ENCODE results near the gene AEBP1.

The AEBP1 gene

GRCh38 chr7:44075296-44076075, 28.7 kb upstream of the AEBP1 start:
- Histone ChIP-seq H3K27ac (peak overlapping the region in 1 of 2 donors; percentile 82), H3K4me3 (no peak overlapping the region), H3K36me3 (peaks cover 26 to 79% (median 58%) of the 10 kb centered on the region in 3 donors), H3K27me3 (no peaks in the 10 kb centered on the region), H3K4me1 (peaks cover 4 to 44% (median 38%) of the 10 kb centered on the region in 4 donors), H3K9me3 (no peaks in the 10 kb centered on the region)
- no peak for DNase-seq
- intact Hi-C loops (cut with DNase I; ENCODE audit: low total_unique reads) = loop anchor here (5.0 kb wide), 1 partner anchor 42 kb away; no protein-coding TSS in a partner anchor
- no peak for TF ChIP-seq CTCF (IDR thresholded peaks at IDR 0.05)

DNA sequence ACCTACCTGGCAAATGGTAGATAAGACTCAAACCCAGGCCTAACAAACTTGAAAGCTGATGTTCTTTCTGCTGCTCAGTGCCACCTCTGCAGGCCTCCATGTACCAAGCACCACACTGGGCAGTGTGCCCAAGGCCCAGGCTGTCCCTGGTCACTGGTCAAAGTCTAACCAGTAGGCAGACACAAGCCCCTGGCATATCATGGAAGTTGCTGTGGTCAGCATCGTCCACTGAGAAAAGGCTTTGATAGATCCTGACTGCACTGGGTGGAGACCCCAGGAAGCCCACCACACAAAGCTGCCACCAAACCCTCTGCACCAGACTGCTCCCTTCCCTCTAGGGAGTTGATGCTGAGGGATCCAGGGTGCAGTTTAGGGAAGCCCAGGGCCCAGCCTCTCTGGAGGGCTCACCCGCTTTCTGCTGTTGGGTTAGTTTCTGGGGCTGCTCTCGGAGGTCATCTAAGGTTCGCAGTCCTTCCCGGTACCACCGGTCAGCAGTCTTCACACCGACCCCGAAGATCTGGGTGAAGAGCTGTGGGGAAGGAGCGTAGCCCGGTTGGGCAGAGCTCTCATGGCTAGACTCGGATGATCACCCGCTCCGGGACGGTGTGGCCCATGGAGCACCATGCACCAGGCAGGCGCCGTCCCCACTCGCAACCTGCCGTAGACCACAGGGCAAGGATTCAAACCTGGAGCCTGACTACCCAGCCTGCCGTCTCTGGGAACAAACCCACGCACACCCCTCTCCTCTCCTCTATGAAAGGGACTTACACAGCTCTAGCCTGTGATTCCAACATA, 27.8 kb upstream of the AEBP1 start:
- H3K4me1 ChIP-seq = peaks cover 4 to 51% (median 46%) of the 10 kb centered on the region in 4 donors

GRCh38 chr7:44077061-44077460, 27.1 kb upstream of the AEBP1 start:
- no peak for DNase-seq
- Histone ChIP-seq H3K27ac (no peak overlapping the region), H3K4me1 (peaks cover 4 to 50% (median 47%) of the 10 kb centered on the region in 4 donors), H3K36me3 (peaks cover 26 to 84% (median 63%) of the 10 kb centered on the region in 3 donors), H3K9me3 (no peaks in the 10 kb centered on the region), H3K27me3 (no peaks in the 10 kb centered on the region), H3K4me3 (no peak overlapping the region)
- no peak for TF ChIP-seq CTCF (IDR thresholded peaks at IDR 0.05)
- intact Hi-C loops (cut with DNase I; ENCODE audit: low total_unique reads) = loop anchor here (5.0 kb wide), 1 partner anchor 40 kb away; no protein-coding TSS in a partner anchor

More for the DNA sequence above, 27.8 kb upstream of the AEBP1 start:
- no peaks in the 10 kb centered on the region for H3K27me3 ChIP-seq
- H3K36me3 ChIP-seq = peaks cover 26 to 84% (median 63%) of the 10 kb centered on the region in 3 donors
- no peak overlapping the region for H3K27ac ChIP-seq
- no peak for TF ChIP-seq CTCF (IDR thresholded peaks at IDR 0.05)
- no peaks in the 10 kb centered on the region for H3K9me3 ChIP-seq
- no peak overlapping the region for H3K4me3 ChIP-seq
- no peak for DNase-seq
- intact Hi-C loops (cut with DNase I; ENCODE audit: low total_unique reads) = loop anchor here (5.0 kb wide), 1 partner anchor 41 kb away; no protein-coding TSS in a partner anchor

GRCh38 chr7:44077681-44078091, 26.5 kb upstream of the AEBP1 start:
- intact Hi-C loops (cut with DNase I; ENCODE audit: low total_unique reads) = loop anchor here (5.0 kb wide), 1 partner anchor 40 kb away; no protein-coding TSS in a partner anchor
- H3K4me1 ChIP-seq = peaks cover 4 to 44% (median 41%) of the 10 kb centered on the region in 4 donors
- TF ChIP-seq CTCF (IDR thresholded peaks at IDR 0.05) = no peak
- H3K36me3 ChIP-seq = peaks cover 26 to 83% (median 63%) of the 10 kb centered on the region in 3 donors
- H3K9me3 ChIP-seq = no peaks in the 10 kb centered on the region
- H3K27ac ChIP-seq = peak overlapping the region in 1 of 2 donors; percentile 29
- H3K27me3 ChIP-seq = no peaks in the 10 kb centered on the region
- DNase-seq = no peak
- H3K4me3 ChIP-seq = no peak overlapping the region

DNA sequence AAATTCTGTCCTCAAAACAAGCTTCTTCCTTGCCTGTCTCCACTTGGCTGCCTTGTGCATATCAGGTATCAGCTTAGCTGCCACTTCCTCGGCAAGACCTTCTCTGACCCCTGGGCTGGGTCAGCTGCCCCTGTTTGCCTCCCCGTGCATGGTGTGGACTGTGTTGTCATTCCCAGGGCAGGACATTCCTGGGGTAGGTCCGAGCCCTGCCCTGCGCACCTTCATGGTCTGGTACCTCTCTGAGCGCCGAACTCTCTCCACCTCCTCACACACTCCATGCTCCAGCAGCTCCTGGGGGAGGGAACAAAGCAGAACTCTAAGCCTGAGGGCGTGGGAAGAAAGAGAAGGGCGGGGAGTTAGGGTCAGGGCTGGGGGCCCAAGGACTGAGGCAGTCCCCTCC, 25.6 kb upstream of the AEBP1 start:
- H3K36me3 ChIP-seq = peaks cover 26 to 74% (median 55%) of the 10 kb centered on the region in 3 donors
- intact Hi-C loops (cut with DNase I; ENCODE audit: low total_unique reads) = loop anchor here (5.0 kb wide), 1 partner anchor 39 kb away; no protein-coding TSS in a partner anchor

More for the DNA sequence above, 25.6 kb upstream of the AEBP1 start:
- H3K4me3 ChIP-seq = no peak overlapping the region
- no peaks in the 10 kb centered on the region for H3K27me3 ChIP-seq
- H3K9me3 ChIP-seq = no peaks in the 10 kb centered on the region
- TF ChIP-seq CTCF (IDR thresholded peaks at IDR 0.05) = no peak
- peaks cover 4 to 42% (median 38%) of the 10 kb centered on the region in 4 donors for H3K4me1 ChIP-seq
- H3K27ac ChIP-seq = peak overlapping the region in 1 of 2 donors; percentile 29
- DNase-seq = no peak
